Measurements from ENCODE around the gene SPATA31C1.

Gene SPATA31C1

DNA sequence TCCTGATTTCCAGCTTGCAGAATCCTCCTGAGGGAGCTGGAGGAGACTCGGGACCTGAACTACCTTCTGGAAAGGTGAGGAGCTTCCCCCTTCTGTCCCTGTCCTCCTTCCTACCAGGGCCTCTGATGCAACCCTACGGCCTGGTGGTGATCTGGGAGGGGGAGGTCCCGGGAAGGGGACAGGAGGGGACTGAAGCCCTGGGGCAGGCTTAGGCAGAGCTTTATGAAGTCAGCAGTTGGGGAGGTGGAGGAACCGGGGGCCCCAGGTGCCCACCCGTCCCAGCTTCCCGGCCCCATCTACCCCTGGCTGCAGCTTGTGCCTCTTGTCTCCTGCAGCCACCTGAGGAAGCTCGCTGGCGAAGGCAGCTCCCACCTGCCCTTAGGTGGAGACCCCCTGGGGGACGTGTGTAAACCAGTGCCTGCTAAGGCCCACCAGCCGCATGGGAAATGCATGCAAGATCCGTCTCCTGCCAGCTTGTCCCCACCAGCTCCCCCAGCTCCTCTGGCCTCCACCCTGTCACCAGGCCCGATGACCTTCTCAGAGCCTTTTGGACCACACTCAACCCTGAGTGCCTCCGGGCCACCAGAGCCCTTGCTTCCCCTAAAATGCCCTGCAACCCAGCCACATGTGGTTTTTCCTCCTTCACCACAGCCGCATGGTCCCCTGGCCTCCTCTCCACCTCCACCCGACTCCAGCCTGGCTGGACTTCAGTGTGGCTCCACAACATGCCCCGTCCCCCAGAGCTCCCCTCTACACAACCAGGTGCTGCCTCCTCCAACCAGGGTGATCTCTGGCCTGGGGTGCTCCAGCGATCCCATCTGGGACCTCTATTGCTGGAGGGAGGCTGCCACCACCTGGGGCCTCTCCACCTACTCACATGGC lies 32.9 kb upstream of the SPATA31C1 start:
- H3K27me3 ChIP-seq (ENCODE audit: insufficient read depth, low read length, poor library complexity): no peaks in the 10 kb centered on the region
- H2AFZ ChIP-seq (ENCODE audit: low read depth, low read length): no peak overlapping the region
- no peaks in the 10 kb centered on the region for H3K9me3 ChIP-seq (ENCODE audit: insufficient read depth, low read length, severe bottlenecking)
- no peak overlapping the region for H3K4me2 ChIP-seq (ENCODE audit: insufficient read depth, low read length)
- H4K20me1 ChIP-seq (ENCODE audit: insufficient read depth, low read length): no peaks in the 10 kb centered on the region
- H3K36me3 ChIP-seq (ENCODE audit: insufficient read depth, low read length): no peaks in the 10 kb centered on the region
- no peak for ATAC-seq (ENCODE audit: insufficient read depth, low read depth)
- no peak overlapping the region for H3K4me3 ChIP-seq (ENCODE audit: low read depth in 1 of 2, low read length in 2 of 2)
- no peaks in the 10 kb centered on the region for H3K4me1 ChIP-seq (ENCODE audit: insufficient read depth, low read length)
- TF ChIP-seq, protein P1, sequence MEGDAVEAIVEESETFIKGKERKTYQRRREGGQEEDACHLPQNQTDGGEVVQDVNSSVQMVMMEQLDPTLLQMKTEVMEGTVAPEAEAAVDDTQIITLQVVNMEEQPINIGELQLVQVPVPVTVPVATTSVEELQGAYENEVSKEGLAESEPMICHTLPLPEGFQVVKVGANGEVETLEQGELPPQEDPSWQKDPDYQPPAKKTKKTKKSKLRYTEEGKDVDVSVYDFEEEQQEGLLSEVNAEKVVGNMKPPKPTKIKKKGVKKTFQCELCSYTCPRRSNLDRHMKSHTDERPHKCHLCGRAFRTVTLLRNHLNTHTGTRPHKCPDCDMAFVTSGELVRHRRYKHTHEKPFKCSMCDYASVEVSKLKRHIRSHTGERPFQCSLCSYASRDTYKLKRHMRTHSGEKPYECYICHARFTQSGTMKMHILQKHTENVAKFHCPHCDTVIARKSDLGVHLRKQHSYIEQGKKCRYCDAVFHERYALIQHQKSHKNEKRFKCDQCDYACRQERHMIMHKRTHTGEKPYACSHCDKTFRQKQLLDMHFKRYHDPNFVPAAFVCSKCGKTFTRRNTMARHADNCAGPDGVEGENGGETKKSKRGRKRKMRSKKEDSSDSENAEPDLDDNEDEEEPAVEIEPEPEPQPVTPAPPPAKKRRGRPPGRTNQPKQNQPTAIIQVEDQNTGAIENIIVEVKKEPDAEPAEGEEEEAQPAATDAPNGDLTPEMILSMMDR (IDR thresholded peaks at IDR 0.05; ENCODE audit: borderline replicate concordance, extremely low read depth, low read length, poor library complexity, severe bottlenecking): no peak
- no peak for TF ChIP-seq EZH2 (IDR thresholded peaks at IDR 0.05; ENCODE audit: borderline replicate concordance, low read depth, low read length, severe bottlenecking)
- H3K79me2 ChIP-seq (ENCODE audit: insufficient read depth, low read length): no peaks in the 10 kb centered on the region
- no peak overlapping the region for H3K9ac ChIP-seq (ENCODE audit: low read depth, low read length)
- H3K27ac ChIP-seq (ENCODE audit: low read length): no peak overlapping the region
- no peak for DNase-seq

DNA sequence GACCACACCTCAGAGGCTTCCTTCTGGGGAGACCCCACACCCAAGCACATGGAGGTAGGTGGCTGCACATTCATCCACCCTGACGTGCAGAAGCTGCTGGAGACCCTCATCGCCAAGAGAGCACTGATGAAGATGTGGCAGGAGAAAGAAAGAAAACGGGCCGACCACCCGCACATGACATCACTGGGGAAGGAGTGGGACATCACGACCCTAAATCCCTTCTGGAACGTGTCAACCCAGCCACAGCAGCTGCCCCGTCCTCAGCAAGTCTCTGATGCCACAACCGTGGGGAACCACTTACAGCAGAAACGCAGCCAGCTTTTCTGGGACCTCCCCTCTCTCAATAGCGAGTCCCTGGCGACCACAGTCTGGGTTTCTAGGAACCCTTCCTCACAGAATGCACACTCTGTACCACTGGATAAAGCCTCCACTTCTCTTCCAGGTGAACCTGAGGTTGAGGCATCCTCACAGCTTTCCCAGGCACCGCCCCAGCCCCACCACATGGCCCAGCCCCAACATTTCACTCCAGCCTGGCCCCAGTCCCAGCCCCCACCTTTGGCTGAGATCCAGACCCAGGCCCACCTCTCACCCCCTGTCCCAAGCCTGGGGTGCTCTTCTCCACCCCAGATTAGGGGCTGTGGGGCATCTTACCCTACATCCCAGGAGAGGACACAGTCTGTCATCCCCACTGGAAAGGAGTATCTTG lies 32.1 kb upstream of the SPATA31C1 start:
- no peak for ATAC-seq (ENCODE audit: insufficient read depth, low read depth)
- Histone ChIP-seq H3K27me3 (ENCODE audit: insufficient read depth, low read length, poor library complexity) (no peaks in the 10 kb centered on the region), H2AFZ (ENCODE audit: low read depth, low read length) (no peak overlapping the region), H3K9ac (ENCODE audit: low read depth, low read length) (no peak overlapping the region), H3K4me1 (ENCODE audit: insufficient read depth, low read length) (no peaks in the 10 kb centered on the region), H3K9me3 (ENCODE audit: insufficient read depth, low read length, severe bottlenecking) (no peaks in the 10 kb centered on the region), H3K4me3 (ENCODE audit: low read depth in 1 of 2, low read length in 2 of 2) (no peak overlapping the region), H3K27ac (ENCODE audit: low read length) (no peak overlapping the region), H3K4me2 (ENCODE audit: insufficient read depth, low read length) (no peak overlapping the region), H3K36me3 (ENCODE audit: insufficient read depth, low read length) (no peaks in the 10 kb centered on the region), H3K79me2 (ENCODE audit: insufficient read depth, low read length) (no peaks in the 10 kb centered on the region), H4K20me1 (ENCODE audit: insufficient read depth, low read length) (no peaks in the 10 kb centered on the region)
- TF ChIP-seq, protein P1 (IDR thresholded peaks at IDR 0.05; ENCODE audit: borderline replicate concordance, extremely low read depth, low read length, poor library complexity, severe bottlenecking): no peak
- TF ChIP-seq EZH2 (IDR thresholded peaks at IDR 0.05; ENCODE audit: borderline replicate concordance, low read depth, low read length, severe bottlenecking): no peak
- DNase-seq: no peak

DNA sequence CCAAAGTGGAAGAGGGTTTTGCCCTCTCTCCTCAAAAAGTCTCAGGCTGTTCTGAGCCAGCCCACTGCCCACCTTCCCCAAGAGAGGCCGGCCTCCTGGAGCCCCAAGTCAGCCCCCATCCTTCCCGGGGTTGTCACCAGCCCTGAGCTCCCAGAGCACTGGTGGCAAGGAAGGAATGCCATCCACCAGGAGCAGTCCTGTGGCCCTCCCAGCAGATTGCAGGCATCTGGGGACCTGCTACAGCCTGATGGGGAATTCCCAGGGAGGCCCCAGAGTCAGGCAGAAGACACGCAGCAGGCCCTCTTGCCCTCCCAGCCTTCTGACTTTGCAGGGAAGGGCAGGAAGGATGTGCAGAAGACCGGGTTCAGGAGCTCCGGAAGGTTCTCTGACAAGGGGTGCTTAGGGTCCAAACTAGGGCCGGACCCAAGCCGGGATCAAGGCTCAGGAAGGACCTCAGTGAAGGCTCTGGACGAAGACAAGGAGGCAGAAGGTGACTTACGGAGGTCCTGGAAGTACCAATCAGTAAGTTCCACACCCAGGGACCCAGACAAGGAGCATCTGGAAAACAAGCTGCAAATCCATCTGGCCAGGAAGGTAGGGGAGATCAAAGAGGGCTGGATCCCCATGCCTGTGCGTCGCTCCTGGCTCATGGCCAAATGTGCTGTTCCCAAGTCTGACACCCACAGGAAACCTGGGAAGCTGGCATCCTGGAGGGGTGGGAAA lies 31.4 kb upstream of the SPATA31C1 start:
- Histone ChIP-seq H3K9ac (ENCODE audit: low read depth, low read length) (no peak overlapping the region), H3K27ac (ENCODE audit: low read length) (no peak overlapping the region), H3K9me3 (ENCODE audit: insufficient read depth, low read length, severe bottlenecking) (no peaks in the 10 kb centered on the region), H2AFZ (ENCODE audit: low read depth, low read length) (no peak overlapping the region), H3K4me1 (ENCODE audit: insufficient read depth, low read length) (no peaks in the 10 kb centered on the region), H4K20me1 (ENCODE audit: insufficient read depth, low read length) (no peaks in the 10 kb centered on the region), H3K36me3 (ENCODE audit: insufficient read depth, low read length) (no peaks in the 10 kb centered on the region), H3K4me3 (ENCODE audit: low read depth in 1 of 2, low read length in 2 of 2) (no peak overlapping the region), H3K79me2 (ENCODE audit: insufficient read depth, low read length) (no peaks in the 10 kb centered on the region), H3K27me3 (ENCODE audit: insufficient read depth, low read length, poor library complexity) (no peaks in the 10 kb centered on the region), H3K4me2 (ENCODE audit: insufficient read depth, low read length) (no peak overlapping the region)
- DNase-seq (no peak), ATAC-seq (ENCODE audit: insufficient read depth, low read depth) (no peak)
- TF ChIP-seq EZH2 (IDR thresholded peaks at IDR 0.05; ENCODE audit: borderline replicate concordance, low read depth, low read length, severe bottlenecking): no peak
- TF ChIP-seq, protein P1 (IDR thresholded peaks at IDR 0.05; ENCODE audit: borderline replicate concordance, extremely low read depth, low read length, poor library complexity, severe bottlenecking): no peak
